IMR-90 (cell line): ENCODE results near the gene C2orf49.

Source experiments
- CEBPB ChIP-seq: IDR thresholded peaks from 2 replicates; pipeline ENCODE4 v1.6.1; 2012; ENCODE audit warnings: low read depth, low read length, improper control_type of control experiment
- CTCF ChIP-seq: conservative IDR thresholded peaks from 2 replicates; pipeline ENCODE4 v1.5.1; 2012; ENCODE audit warnings: mild to moderate bottlenecking, low read depth, low read length, improper control_type of control experiment
- MXI1 ChIP-seq: IDR thresholded peaks from 2 replicates; pipeline ENCODE4 v1.6.1; 2012; ENCODE audit warnings: low read depth, mild to moderate bottlenecking, low read length, moderate library complexity, borderline replicate concordance
- POLR2A ChIP-seq: IDR thresholded peaks from 2 replicates; pipeline ENCODE4 v1.6.1; 2012; ENCODE audit warnings: mild to moderate bottlenecking, low read depth, low read length
- RAD21 ChIP-seq: IDR thresholded peaks from 2 replicates; pipeline ENCODE4 v1.6.1; 2012; ENCODE audit warnings: low read length, improper control_type of control experiment
- RCOR1 ChIP-seq: IDR thresholded peaks from 2 replicates; pipeline ENCODE4 v1.6.1; 2012; ENCODE audit warnings: mild to moderate bottlenecking, low read length, improper control_type of control experiment; ENCODE audit not compliant: insufficient replicate concordance
- SMC3 ChIP-seq: fragments of 150-350 bp; IDR thresholded peaks from 2 replicates; pipeline ENCODE4 v1.6.1; 2016; ENCODE audit warnings: low read depth, mild to moderate bottlenecking, antibody characterized with exemption, low read length, moderate library complexity
- USF2 ChIP-seq: fragments of 150-350 bp; IDR thresholded peaks from 2 replicates; pipeline ENCODE4 v1.6.1; 2017; ENCODE audit warnings: mild to moderate bottlenecking, antibody characterized with exemption, low read length, low read depth

DNA sequence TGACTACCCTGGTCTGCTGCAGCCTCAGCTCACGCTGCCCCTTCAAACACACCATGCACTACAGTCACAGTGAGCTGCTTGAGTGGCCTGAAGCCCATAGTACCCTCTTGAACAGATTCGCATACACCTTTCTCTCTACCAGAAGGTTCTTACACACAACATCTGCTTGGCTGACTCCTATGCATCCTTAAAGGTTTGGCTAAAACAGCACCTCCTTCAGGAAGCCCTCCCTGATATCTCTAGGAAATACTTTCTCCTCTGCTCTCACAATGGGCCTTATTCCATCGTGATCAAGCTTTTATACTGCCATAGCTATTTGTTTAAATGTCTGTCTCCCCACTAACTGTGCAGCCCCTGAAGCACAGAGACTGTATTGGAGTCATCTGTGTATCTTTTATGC lies 39.3 kb upstream of the C2orf49 start:
- TF ChIP-seq POLR2A (no peak), CTCF (no peak), SMC3 (no peak), MXI1 (no peak), RCOR1 (no peak), CEBPB (no peak), RAD21 (no peak), USF2 (no peak)
